HCT116 (cell line): Measurements from ENCODE around the gene FABP3. TPM values are rescaled to one million over a fixed set of nuclear protein-coding genes. Genes with fewer than 3 reads are reported as not detected.

Source experiments
- ATAC-seq: fragments of 200-7000 bp; cut with Tn5 transposase; 2 replicates; pipeline ENCODE4 v1.9.1; 2020; ENCODE audit warnings: mild to moderate bottlenecking, moderate library complexity
- BruUV-seq: library from RNA; stranded (reverse); fragments of 400-500 nt; replicated peaks from 2 replicates; lab custom pipeline; 2021; lab: Mats Ljungman, UMichigan
- CTCF ChIA-PET: fragments of 300-600 bp; sonication (Branson Sonifier 250); formaldehyde crosslinking; loops from one replicate; lab custom pipeline; 2021; ENCODE audit warnings: antibody characterized with exemption; lab: Charles Lee
- POLR2A ChIA-PET: fragments of 300-600, 350-600 bp; sonication (Branson Sonifier 250); formaldehyde crosslinking; loops from one replicate; lab custom pipeline; 2021; ENCODE audit warnings: antibody characterized with exemption; lab: Charles Lee
- RAD21 ChIA-PET, 2 experiments: fragments of 300-600 bp; sonication (Branson Sonifier 250); formaldehyde crosslinking; loops; one replicate each; lab custom pipeline; 2023; ENCODE audit warnings: low total read pairs in 2 of 2; ENCODE audit not compliant: uncharacterized antibody in 2 of 2, unreplicated experiment in 2 of 2, low non-redundant PET in 1 of 2; lab: Charles Lee
- DNase-seq: peaks from one replicate; pipeline ENCODE4 v3.0.0-alpha.2; 2010; ENCODE audit warnings: low read depth, low spot score
- H2AFZ ChIP-seq: fragments of 200-600 bp; shearing (Covaris generic), sonication (generic); 2 replicates; pipeline ENCODE4 v1.6.1; 2017; ENCODE audit warnings: low read depth, mixed run types, mixed read lengths, antibody characterized with exemption, low read length; ENCODE audit not compliant: poor library complexity, severe bottlenecking
- H3K27ac ChIP-seq: 2 replicates; pipeline ENCODE4 v1.5.1; 2012; ENCODE audit warnings: low read depth, low read length
- H3K27me3 ChIP-seq: fragments of 200-600 bp; sonication (generic); 2 replicates; pipeline ENCODE4 v1.6.1; 2016; ENCODE audit warnings: mixed run types, low read length, mixed read lengths; ENCODE audit not compliant: insufficient read depth
- H3K36me3 ChIP-seq, 2 experiments: fragments of 200-500 bp in 1 of 2; fragments of 200-600 bp in 1 of 2; sonication (Bioruptor generic) in 1 of 2; sonication (generic) in 1 of 2; 2 replicates each; pipeline versions ENCODE4 v1.5.1 to v1.6.1; 2014 to 2016; ENCODE audit warnings: low read length in 2 of 2, inconsistent platforms in 1 of 2, mixed read lengths in 1 of 2, mixed run types in 1 of 2; ENCODE audit not compliant: insufficient read depth in 2 of 2, control insufficient read depth in 1 of 2
- H3K4me1 ChIP-seq, 2 experiments: fragments of 200-600 bp in 1 of 2; sonication (generic) in 1 of 2; 2 replicates each; pipeline versions ENCODE4 v1.5.1 to v1.6.1; 2012 to 2017; ENCODE audit warnings: low read length in 2 of 2, inconsistent platforms in 1 of 2, mild to moderate bottlenecking in 1 of 2, mixed read lengths in 1 of 2, mixed run types in 1 of 2, moderate library complexity in 1 of 2; ENCODE audit not compliant: insufficient read depth in 2 of 2, control insufficient read depth in 1 of 2
- H3K4me2 ChIP-seq: fragments of 200-600 bp; sonication (generic); 2 replicates; pipeline ENCODE4 v1.6.1; 2017; ENCODE audit warnings: mixed run types, low read length, mixed read lengths
- H3K4me3 ChIP-seq, 2 experiments: fragments of 200-600 bp in 1 of 2; sonication (generic) in 1 of 2; replicated peaks in 1 of 2; 2 replicates each; pipeline ENCODE4 v1.5.1; 2011 to 2016; ENCODE audit warnings: low read length in 2 of 2, control low read depth in 1 of 2, low read depth in 1 of 2, mild to moderate bottlenecking in 1 of 2, mixed read lengths in 1 of 2, mixed run types in 1 of 2
- H3K79me2 ChIP-seq: fragments of 200-600 bp; sonication (generic); 2 replicates; pipeline ENCODE4 v1.6.1; 2017; ENCODE audit warnings: mild to moderate bottlenecking, mixed run types, low read length, moderate library complexity, mixed read lengths; ENCODE audit not compliant: insufficient read depth
- H3K9ac ChIP-seq: fragments of 200-600 bp; sonication (generic); 2 replicates; pipeline ENCODE4 v1.6.1; 2016; ENCODE audit warnings: low read length, mixed read lengths
- H3K9me2 ChIP-seq: fragments of 200-600 bp; sonication (generic), shearing (Covaris generic); 2 replicates; pipeline ENCODE4 v1.6.1; 2017; ENCODE audit warnings: mixed run types, mild to moderate bottlenecking, moderate library complexity; ENCODE audit not compliant: insufficient read depth
- H3K9me3 ChIP-seq, 2 experiments: fragments of 200-500 bp in 1 of 2; fragments of 200-600 bp in 1 of 2; sonication (Bioruptor generic) in 1 of 2; sonication (generic) in 1 of 2; 2 replicates each; pipeline ENCODE4 v1.6.1; 2014 to 2017; ENCODE audit warnings: low read length in 2 of 2, mixed read lengths in 2 of 2, inconsistent platforms in 1 of 2, low read depth in 1 of 2, mild to moderate bottlenecking in 1 of 2, mixed run types in 1 of 2, moderate library complexity in 1 of 2; ENCODE audit not compliant: control insufficient read depth in 1 of 2, insufficient read depth in 1 of 2
- H4K20me1 ChIP-seq: fragments of 200-600 bp; sonication (generic), shearing (Covaris generic); 2 replicates; pipeline ENCODE4 v1.6.1; 2017; ENCODE audit warnings: mixed run types, mild to moderate bottlenecking, moderate library complexity; ENCODE audit not compliant: insufficient read depth
- CBX3 ChIP-seq: IDR thresholded peaks from 2 replicates; pipeline ENCODE4 v1.6.1; 2012; ENCODE audit warnings: low read depth
- CEBPB ChIP-seq: IDR thresholded peaks from 2 replicates; pipeline ENCODE4 v1.6.1; 2012; ENCODE audit warnings: low read depth
- EGR1 ChIP-seq: IDR thresholded peaks from 2 replicates; pipeline ENCODE4 v1.6.1; 2012; ENCODE audit warnings: low read depth
- ELF1 ChIP-seq: IDR thresholded peaks from 2 replicates; pipeline ENCODE4 v1.6.1; 2012; ENCODE audit warnings: low read depth, borderline replicate concordance
- EZH2 ChIP-seq: fragments of 200-600 bp; sonication (generic); IDR thresholded peaks from 2 replicates; pipeline ENCODE4 v1.6.1; 2017; ENCODE audit warnings: antibody characterized with exemption, mixed run types
- EZH2phosphoT487 ChIP-seq: fragments of 200-600 bp; IDR thresholded peaks from 2 replicates; pipeline ENCODE4 v1.6.1; 2018; ENCODE audit warnings: antibody characterized with exemption, borderline replicate concordance
- FOSL1 ChIP-seq: IDR thresholded peaks from 2 replicates; pipeline ENCODE4 v1.6.1; 2012; ENCODE audit warnings: low read depth
- JUND ChIP-seq: IDR thresholded peaks from 2 replicates; pipeline ENCODE4 v1.6.1; 2012
- POLR2A ChIP-seq: IDR thresholded peaks from 2 replicates; pipeline ENCODE4 v1.7.0; 2011; ENCODE audit warnings: borderline replicate concordance; ENCODE audit not compliant: insufficient read depth, insufficient read length; ENCODE audit errors: extremely low read depth
- POLR2AphosphoS5 ChIP-seq: IDR thresholded peaks from 2 replicates; pipeline ENCODE4 v1.6.1; 2011; ENCODE audit warnings: mild to moderate bottlenecking, low read depth, low read length, moderate library complexity
- REST ChIP-seq: IDR thresholded peaks from 2 replicates; pipeline ENCODE4 v1.6.1; 2012; ENCODE audit warnings: low read depth
- SIN3A ChIP-seq: IDR thresholded peaks from 2 replicates; pipeline ENCODE4 v1.6.1; 2012; ENCODE audit warnings: low read depth
- SRF ChIP-seq: IDR thresholded peaks from 2 replicates; pipeline ENCODE4 v1.6.1; 2012; ENCODE audit warnings: low read depth
- ZBTB33 ChIP-seq: IDR thresholded peaks from 2 replicates; pipeline ENCODE4 v1.6.1; 2011; ENCODE audit warnings: mild to moderate bottlenecking, low read length, moderate library complexity; ENCODE audit not compliant: insufficient replicate concordance; ENCODE audit errors: extremely low read depth
- ZNF274 ChIP-seq: fragments of 200-500 bp; sonication (Bioruptor generic); IDR thresholded peaks from 2 replicates; pipeline ENCODE4 v1.6.1; 2014; ENCODE audit warnings: mild to moderate bottlenecking, low read depth, low read length, inconsistent platforms
- intact Hi-C: fragments of 100-400 bp; cut with micrococcal nuclease; formaldehyde crosslinking; loops from 2 replicates; pipeline ENCODE4 v1.10.0; 2022
- total RNA-seq: library from RNA; stranded (reverse); gene quantifications from one replicate; pipeline ENCODE4 v1.2.1, GENCODE V29; 2021; ENCODE audit not compliant: unreplicated experiment

FABP3 gene
- total RNA-seq, 1 experiment from 2014 or later: not detected

GRCh38 chr1:31381394-31382294 is 8.8 kb upstream of the FABP3 start:
- Histone ChIP-seq H2AFZ (no peak overlapping the region), H3K79me2 (no peaks in the 10 kb centered on the region), H3K27me3 (no peaks in the 10 kb centered on the region), H3K4me3 (no peak overlapping the region), H3K4me1 (peaks cover 0 to 23% of the 10 kb centered on the region in 2 experiments; a peak in 2 of 4 replicates), H3K9me2 (no peaks in the 10 kb centered on the region), H3K4me2 (peak overlapping the region; percentile 1; the same call in 1 of the 2 replicates), H3K36me3 (no peaks in the 10 kb centered on the region), H3K27ac (no peak overlapping the region), H4K20me1 (no peaks in the 10 kb centered on the region), H3K9ac (no peak overlapping the region), H3K9me3 (no peaks in the 10 kb centered on the region)
- ChIA-PET POLR2A (no interaction called here), CTCF (interaction anchor here (1.2 kb wide), 1 partner anchor 13 kb away, joined by 3 read pairs; no protein-coding TSS in a partner anchor), RAD21 (no interaction called here)
- intact Hi-C loops: no loop called here
- ATAC-seq (no peak), DNase-seq (no peak)
- TF ChIP-seq JUND (no peak), POLR2A (no peak), EZH2 (no peak)
- no TSS peak for BruUV-seq

- H3K9me2 ChIP-seq: no peaks in the 10 kb centered on the region
- H3K36me3 ChIP-seq: no peaks in the 10 kb centered on the region
- ChIA-PET RAD21 (no interaction called here), POLR2A (no interaction called here), CTCF (no interaction called here)
- H3K79me2 ChIP-seq: no peaks in the 10 kb centered on the region
- no peak overlapping the region for H3K9ac ChIP-seq
- no peak overlapping the region for H2AFZ ChIP-seq
- DNase-seq (no peak), ATAC-seq (no peak)
- H3K4me1 ChIP-seq: peaks cover 0 to 21% of the 10 kb centered on the region in 2 experiments; a peak in 2 of 4 replicates
- no peaks in the 10 kb centered on the region for H4K20me1 ChIP-seq
- no peak overlapping the region for H3K4me3 ChIP-seq
- no peak overlapping the region for H3K4me2 ChIP-seq
- no peaks in the 10 kb centered on the region for H3K27me3 ChIP-seq
- no peak overlapping the region for H3K27ac ChIP-seq
- no TSS peak for BruUV-seq
- no peaks in the 10 kb centered on the region for H3K9me3 ChIP-seq
- intact Hi-C loops: no loop called here
- TF ChIP-seq SRF (no peak), REST (no peak), EGR1 (no peak), ZNF274 (no peak), POLR2AphosphoS5 (no peak), JUND (no peak), CEBPB (no peak), ZBTB33 (no peak), FOSL1 (no peak), POLR2A (no peak), ELF1 (no peak), CBX3 (no peak), EZH2 (no peak), EZH2phosphoT487 (no peak), SIN3A (no peak)
Measured at GRCh38 chr1:31380181-31380580, 7.3 kb upstream of the FABP3 start.
